Measurements from ENCODE around the gene UPK1A.
"Not testable (repeated sequence)": the region's sequence is repeated elsewhere in the genome, so short reads cannot be mapped to it uniquely, and the experiment has no call there.

Gene UPK1A

DNA sequence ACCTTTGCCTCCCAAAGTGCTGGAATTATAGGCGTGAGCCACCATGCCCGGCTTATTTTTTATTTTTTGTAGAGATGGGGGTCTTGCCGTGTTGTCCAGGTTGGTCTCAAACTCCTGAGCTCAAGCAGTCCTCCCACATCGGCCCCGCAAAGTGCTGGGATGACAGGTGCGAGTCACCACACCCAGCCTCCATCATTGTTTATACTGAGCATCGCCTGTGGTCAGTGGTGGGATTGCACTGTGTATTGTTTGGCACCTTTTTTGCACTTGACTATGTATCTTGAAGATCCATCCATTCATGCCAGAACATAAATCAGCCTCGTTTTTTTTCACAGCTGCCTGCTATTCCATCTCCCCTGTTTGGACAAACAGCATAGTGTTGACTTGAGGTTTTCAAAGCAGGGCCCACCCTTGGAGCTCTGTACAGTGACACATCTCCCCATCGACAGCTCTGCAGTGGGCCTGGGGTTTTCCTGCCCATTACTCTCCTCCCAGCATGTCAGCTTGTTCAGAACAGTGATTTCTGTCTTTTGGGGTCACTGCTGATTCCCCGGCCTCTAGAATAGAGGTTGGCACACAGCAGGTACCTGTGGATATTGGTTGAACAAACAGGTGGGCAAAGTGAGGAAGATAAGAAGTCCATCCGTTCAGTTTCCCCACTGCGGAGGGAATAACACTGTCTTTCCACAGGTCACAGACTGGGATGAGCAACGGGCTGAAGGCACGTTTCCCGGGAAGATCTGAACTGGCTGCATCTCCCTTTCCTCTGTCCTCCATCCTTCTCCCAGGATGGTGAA, 8.2 kb upstream of the UPK1A start:
- Mint-ChIP-seq H3K4me3 (no peak overlapping the region), H3K36me3 (peaks cover 100% of the 10 kb centered on the region), H3K27ac (no peak overlapping the region), H3K4me1 (peaks cover 9% of the 10 kb centered on the region), H3K9me3 (no peaks in the 10 kb centered on the region)
- ATAC-seq (peak; percentile 49), DNase-seq (ENCODE audit: low spot score in 2 of 2) (no peak)

DNA sequence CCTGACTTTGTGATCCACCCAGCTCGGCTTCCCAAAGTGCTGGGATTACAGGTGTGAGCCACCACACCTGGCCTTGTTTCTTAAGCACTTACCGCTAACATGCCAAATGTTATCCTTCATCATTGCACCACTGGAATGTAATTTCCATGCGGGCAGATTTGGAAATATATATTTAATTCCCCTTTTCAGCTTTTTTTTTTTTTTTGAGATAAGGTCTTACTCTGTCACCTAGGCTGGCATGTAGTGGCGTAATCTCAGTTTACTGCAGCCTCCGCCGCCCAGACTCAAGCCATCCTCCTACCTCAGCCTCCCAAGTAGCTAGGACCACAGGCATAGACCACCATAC, 4.3 kb upstream of the UPK1A start:
- peaks cover 79% of the 10 kb centered on the region for H3K36me3 Mint-ChIP-seq
- DNase-seq (ENCODE audit: low spot score in 2 of 2) (no peak), ATAC-seq (no peak)
- no peak overlapping the region for H3K4me3 Mint-ChIP-seq
- no peak overlapping the region for H3K27ac Mint-ChIP-seq
- no peaks in the 10 kb centered on the region for H3K9me3 Mint-ChIP-seq
- no peaks in the 10 kb centered on the region for H3K4me1 Mint-ChIP-seq

DNA sequence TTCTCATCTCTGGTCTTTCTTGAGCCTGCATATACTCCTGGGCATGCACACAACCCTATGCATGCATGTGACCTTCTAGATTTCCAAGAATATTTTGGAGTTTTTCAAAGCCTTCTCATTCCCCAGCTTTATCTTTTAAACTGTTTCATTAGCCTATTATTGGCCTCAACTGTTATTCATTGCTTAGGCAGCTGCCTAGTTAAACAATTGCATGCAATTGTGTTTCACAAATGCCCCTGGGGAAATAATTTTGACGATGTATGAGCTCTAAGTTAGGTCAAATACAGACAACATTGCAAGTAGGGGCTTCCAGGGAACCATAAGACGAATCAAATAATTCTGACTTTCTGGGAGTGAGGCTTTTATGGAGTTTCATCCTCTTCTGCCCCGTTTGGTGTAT, 2.3 kb upstream of the UPK1A start:
- Mint-ChIP-seq H3K9me3 (no peaks in the 10 kb centered on the region), H3K4me3 (no peak overlapping the region), H3K4me1 (no peaks in the 10 kb centered on the region), H3K36me3 (peaks cover 58% of the 10 kb centered on the region), H3K27ac (no peak overlapping the region)
- ATAC-seq (no peak), DNase-seq (ENCODE audit: low spot score in 2 of 2) (no peak)

DNA sequence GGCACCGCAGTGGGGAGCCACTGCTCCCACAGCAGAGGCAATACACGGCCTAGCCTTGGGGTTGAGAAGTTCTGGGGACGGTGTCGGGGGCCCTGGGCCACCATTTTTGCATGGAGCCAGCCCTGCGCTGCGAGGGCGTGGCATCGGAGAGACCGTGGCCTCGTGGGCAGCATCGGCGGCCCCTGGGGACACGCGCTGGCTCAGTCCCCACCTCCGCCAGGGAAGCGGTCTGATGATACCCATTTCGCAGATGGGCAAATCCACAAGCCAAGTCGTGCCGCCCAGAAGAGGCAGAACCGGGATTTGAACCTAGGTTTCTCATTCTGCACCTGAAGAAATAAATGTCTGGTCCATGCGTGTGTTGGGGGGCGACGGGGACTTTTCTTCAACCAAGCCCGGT, 1.2 kb upstream of the UPK1A start:
- DNase-seq (ENCODE audit: low spot score in 2 of 2) (no peak), ATAC-seq (no peak)
- H3K27ac Mint-ChIP-seq, result no peak overlapping the region

DNA sequence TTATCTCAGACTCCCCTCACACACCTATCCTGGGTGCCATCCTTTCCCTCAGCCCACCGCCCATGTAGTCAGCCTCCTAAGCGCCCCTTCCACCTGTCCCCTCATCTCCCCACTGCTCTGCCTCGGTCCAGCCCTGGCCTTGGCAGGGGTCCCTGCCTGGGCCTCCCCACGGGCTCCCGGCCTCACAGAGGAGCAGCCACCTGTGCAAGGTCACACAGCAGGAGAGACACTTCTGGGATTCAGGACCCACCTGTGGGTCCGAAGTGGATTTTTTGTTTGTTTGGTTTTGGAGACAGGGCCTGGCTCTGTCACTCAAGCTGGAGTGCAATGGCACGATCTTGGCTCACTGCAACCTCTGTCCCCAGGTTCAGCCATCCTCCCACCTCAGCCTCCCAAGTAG, 713 bp upstream of the UPK1A start:
- ATAC-seq, result no peak
- Mint-ChIP-seq H3K4me1 (peaks cover 6% of the 10 kb centered on the region), H3K27ac (no peak overlapping the region), H3K9me3 (no peaks in the 10 kb centered on the region), H3K4me3 (no peak overlapping the region), H3K36me3 (peaks cover 48% of the 10 kb centered on the region)
- no peak for DNase-seq (ENCODE audit: low spot score in 2 of 2)

More for the DNA sequence above, 1.2 kb upstream of the UPK1A start:
- Mint-ChIP-seq H3K4me1 (peaks cover 6% of the 10 kb centered on the region), H3K36me3 (peaks cover 51% of the 10 kb centered on the region), H3K9me3 (no peaks in the 10 kb centered on the region), H3K4me3 (no peak overlapping the region)

DNA sequence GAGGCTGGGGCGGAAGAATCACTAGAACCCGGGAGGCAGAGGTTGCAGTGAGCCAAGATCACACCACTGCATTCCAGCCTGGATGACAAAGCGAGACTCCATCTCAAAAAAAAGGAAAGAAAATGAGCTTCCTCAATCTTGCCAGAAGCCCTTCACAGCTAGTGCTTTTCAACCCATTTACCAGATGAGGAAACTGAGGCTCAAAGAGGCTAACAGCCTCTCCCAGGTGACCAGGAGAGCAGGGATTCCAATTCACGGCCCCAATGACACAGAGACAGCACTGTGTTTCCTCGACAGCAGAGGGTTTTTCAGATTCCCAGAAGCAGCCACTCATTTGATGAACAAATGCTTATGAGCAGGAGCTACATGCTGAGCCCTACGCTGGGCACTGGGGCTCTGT, 3.2 kb downstream of the UPK1A start:
- no peaks in the 10 kb centered on the region for H3K9me3 Mint-ChIP-seq
- peaks cover 16% of the 10 kb centered on the region for H3K4me1 Mint-ChIP-seq
- ATAC-seq (no peak), DNase-seq (ENCODE audit: low spot score in 2 of 2) (no peak)
- H3K27ac Mint-ChIP-seq, result no peak overlapping the region
- H3K4me3 Mint-ChIP-seq, result no peak overlapping the region
- H3K36me3 Mint-ChIP-seq, result peaks cover 12% of the 10 kb centered on the region

DNA sequence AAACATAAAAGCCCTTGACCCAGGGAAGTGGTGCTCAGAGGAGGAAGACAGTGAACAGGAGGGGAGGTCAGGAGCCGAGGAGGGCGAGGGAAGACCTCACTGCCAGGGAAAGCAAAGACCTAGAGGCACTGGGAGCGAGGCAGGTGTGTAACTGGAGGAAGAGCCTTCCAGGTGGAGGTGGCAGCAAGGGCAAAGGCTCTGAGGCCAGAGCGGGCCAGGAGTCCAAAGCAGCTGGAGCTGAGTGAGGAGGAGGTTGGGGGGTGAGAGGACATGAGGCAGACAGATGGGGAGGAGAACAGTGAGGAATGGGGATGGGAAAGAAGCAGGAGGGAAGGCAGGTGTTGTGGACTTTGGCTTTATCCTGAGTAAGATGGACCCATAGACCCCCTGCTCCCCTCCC, 3.7 kb downstream of the UPK1A start:
- Mint-ChIP-seq H3K9me3 (no peaks in the 10 kb centered on the region), H3K4me3 (no peak overlapping the region), H3K36me3 (peaks cover 12% of the 10 kb centered on the region), H3K4me1 (peaks cover 16% of the 10 kb centered on the region), H3K27ac (no peak overlapping the region)
- no peak for DNase-seq (ENCODE audit: low spot score in 2 of 2)
- ATAC-seq, result no peak

DNA sequence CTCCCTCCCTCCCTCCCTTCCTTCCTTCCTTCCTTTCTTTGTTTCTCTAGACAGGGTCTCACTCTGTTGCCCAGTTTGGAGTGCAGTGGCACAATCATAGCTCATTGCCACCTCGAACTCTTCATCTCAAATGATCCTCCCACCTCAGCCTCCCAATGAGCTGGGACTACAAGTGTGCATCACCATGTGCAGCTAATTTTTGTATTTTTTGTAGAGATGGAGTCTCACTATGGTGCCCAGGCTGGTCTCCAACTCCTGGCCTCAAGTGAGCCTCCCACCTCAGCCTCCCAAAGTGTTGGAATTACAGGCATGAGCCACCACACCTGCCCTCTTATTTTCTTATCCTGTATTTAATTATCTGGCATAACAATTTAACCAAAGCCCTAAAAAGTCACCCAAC, 4.4 kb downstream of the UPK1A start:
- DNase-seq (ENCODE audit: low spot score in 2 of 2), result no peak
- H3K9me3 Mint-ChIP-seq, result no peaks in the 10 kb centered on the region
- no peak overlapping the region for H3K27ac Mint-ChIP-seq
- H3K4me1 Mint-ChIP-seq, result peaks cover 16% of the 10 kb centered on the region
- peaks cover 7% of the 10 kb centered on the region for H3K36me3 Mint-ChIP-seq
- H3K4me3 Mint-ChIP-seq, result no peak overlapping the region
- ATAC-seq, result no peak

DNA sequence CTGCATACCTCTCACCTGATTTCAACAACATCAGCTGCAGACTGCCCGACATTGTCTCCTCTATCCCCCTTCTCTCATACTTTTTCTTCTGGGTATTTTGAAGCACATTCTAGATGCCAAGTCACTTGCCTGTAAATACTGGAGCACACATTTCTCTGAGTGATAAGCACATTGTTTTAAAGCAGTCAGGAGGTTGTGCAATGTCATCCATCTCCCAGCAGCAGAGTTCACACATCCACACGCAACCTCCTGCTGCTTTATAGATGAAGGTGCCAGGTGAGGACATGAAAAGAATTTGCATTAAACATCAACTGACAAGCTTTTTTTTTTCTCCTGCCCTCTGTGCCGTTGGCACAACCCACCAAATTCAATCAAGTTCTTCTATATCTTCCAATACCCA, 5.5 kb downstream of the UPK1A start:
- DNase-seq (ENCODE audit: low spot score in 2 of 2) (no peak), ATAC-seq (no peak)
- peaks cover 16% of the 10 kb centered on the region for H3K4me1 Mint-ChIP-seq
- H3K27ac Mint-ChIP-seq, result no peak overlapping the region
- no peak overlapping the region for H3K4me3 Mint-ChIP-seq
- no peaks in the 10 kb centered on the region for H3K9me3 Mint-ChIP-seq
- H3K36me3 Mint-ChIP-seq, result peaks cover 6% of the 10 kb centered on the region

DNA sequence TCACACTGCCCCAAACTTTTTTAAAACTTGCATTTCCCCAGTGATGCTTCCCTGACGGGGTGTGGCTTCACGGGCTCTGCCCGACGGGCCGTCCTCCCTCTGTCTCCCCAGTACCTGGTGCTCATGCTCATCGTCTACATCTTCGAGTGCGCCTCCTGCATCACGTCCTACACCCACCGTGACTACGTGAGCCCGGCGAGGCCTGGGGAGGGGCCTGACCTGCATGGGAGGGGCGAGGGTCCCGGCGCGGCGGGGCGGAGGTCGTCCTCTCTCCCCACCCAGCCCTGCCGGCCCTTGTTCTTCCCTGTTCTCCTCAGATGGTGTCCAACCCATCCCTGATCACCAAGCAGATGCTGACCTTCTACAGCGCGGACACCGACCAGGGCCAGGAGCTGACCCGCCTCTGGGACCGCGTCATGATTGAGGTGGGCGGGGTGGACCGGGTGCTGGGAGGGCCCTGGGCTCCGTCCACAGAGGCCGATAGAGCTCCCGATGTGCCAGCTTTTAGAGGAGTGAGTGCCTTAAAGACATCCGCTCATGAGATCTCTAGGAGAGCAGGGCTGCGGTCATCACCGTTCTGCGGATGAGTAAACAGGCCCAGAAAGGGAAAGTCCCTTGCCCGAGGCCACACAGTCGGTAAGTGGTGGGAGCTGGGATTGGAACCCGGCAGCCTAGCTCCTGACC, 6.9 kb downstream of the UPK1A start:
- Mint-ChIP-seq H3K4me3 (peak overlapping the region; percentile 83), H3K9me3 (no peaks in the 10 kb centered on the region), H3K27ac (peak overlapping the region; percentile 79), H3K4me1 (peaks cover 16% of the 10 kb centered on the region), H3K36me3 (peaks cover 6% of the 10 kb centered on the region)
- DNase-seq (ENCODE audit: low spot score in 2 of 2) (peak; percentile 43 to 75), ATAC-seq (peak; percentile 93)

DNA sequence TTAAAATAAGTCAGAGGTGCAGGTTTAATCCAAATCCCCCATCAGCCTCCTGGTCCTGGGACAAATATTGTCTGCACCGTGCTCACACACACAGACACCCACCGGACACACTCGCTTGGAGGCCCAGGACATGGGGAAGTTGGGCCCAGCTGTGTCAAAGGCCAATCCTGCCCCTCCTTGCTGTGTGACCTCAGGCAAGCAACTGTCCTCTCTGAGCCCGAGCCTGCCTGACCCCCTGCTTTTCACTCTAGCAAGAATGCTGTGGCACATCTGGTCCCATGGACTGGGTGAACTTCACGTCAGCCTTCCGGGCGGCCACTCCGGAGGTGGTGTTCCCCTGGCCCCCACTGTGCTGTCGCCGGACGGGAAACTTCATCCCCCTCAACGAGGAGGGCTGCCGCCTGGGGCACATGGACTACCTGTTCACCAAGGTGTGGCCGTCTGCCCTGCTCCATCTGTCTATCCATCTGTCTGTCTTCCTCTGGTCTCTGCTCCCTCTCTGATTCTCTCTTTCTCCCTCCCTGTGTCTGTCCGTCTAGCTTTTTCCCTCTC, 9.3 kb downstream of the UPK1A start:
- Mint-ChIP-seq H3K36me3 (no peaks in the 10 kb centered on the region), H3K4me1 (peaks cover 10% of the 10 kb centered on the region), H3K27ac (peak overlapping the region; percentile 68), H3K4me3 (no peak overlapping the region), H3K9me3 (no peaks in the 10 kb centered on the region)
- ATAC-seq (no peak), DNase-seq (ENCODE audit: low spot score in 2 of 2) (no peak)

DNA sequence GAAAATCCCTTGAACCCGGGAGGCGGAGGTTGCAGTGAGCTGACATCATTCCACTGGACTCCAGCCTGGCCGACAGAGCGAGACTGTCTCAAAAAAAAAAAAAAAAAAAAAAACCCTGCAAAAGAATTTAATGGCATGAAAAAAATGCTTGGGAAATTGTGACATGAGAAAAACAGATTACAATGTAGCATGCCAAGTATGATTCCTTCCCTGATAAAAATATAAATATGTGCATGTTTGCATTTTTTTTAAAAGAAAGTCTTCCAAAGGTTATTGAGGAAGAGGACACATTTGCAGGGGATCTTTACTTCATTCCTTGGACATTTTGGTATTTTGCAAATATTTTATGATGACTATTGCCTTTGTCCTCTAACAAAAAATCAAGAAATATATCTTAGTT, 23.5 kb downstream of the UPK1A start:
- Mint-ChIP-seq H3K36me3 (no peaks in the 10 kb centered on the region), H3K4me1 (peaks cover 9% of the 10 kb centered on the region), H3K9me3 (no peaks in the 10 kb centered on the region), H3K4me3 (no peak overlapping the region), H3K27ac (no peak overlapping the region)
- no peak for ATAC-seq
- no peak for DNase-seq (ENCODE audit: low spot score in 2 of 2)

DNA sequence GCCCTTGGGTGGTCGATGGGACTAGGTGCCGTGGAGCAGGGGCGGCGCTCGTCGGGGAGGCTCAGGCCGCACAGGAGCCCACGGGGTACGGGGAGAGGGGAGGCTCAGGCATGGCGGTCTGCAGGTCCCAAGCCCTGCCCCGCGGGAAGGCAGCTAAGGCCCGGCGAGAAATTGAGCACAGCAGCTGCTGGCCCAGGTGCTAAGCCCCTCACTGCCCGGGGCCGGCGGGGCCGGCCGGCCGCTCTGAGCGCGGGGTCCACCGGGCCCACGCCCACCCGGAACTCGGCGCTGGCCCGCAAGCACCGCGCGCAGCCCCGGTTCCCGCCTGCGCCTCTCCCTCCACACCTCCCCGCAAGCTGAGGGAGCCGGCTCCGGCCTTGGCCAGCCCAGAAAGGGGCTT, 24.8 kb downstream of the UPK1A start:
- not testable (repeated sequence) for H3K4me3 Mint-ChIP-seq

DNA sequence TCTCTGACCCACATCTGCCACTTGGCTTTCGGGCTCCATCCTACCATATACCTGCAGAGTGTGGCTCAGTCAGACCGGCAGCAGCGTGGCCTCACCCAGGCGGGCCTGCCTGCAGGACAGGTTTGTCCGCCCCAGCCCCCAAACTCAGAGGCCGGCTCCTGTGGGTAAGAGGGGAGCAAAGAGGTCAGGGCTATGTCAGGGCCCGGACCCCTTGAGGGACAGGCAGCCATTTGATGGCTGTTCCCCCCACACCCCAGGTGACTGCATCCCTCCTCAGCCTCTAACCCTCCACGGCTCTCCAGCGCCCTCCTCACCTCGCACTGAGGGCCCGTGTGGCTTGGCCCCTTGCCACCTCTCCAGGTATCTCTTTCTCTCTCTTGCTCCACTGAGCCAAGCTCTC, 25.7 kb downstream of the UPK1A start:
- Mint-ChIP-seq H3K4me3 (no peak overlapping the region), H3K36me3 (no peaks in the 10 kb centered on the region), H3K9me3 (no peaks in the 10 kb centered on the region), H3K4me1 (peaks cover 9% of the 10 kb centered on the region), H3K27ac (no peak overlapping the region)
- no peak for ATAC-seq
- no peak for DNase-seq (ENCODE audit: low spot score in 2 of 2)

More for the DNA sequence above, 24.8 kb downstream of the UPK1A start:
- DNase-seq (ENCODE audit: low spot score in 2 of 2); H3K4me1 Mint-ChIP-seq; ATAC-seq; H3K36me3 Mint-ChIP-seq; H3K9me3 Mint-ChIP-seq; H3K27ac Mint-ChIP-seq: not testable (repeated sequence)

DNA sequence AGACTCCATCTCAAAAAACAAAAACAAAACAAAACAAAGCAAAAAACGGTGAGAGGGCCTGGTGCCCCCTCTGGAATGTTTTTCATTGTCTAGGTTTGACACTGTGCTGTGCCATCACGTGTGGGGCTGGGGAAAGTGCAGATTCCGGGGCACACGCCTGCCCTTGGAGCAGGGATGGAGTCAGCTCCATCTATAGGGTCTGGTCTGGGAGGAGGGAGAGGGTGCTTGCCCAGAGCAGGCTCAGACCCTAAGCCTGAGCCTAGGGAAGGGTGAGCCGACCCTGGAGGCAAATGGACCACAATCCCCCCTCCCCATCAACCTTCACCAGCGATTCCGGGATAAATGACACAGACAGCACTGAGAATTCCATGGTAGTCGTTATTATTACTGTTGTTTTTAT, 27.1 kb downstream of the UPK1A start:
- Mint-ChIP-seq H3K27ac (peak overlapping the region; percentile 71), H3K4me3 (no peak overlapping the region), H3K36me3 (no peaks in the 10 kb centered on the region), H3K4me1 (peaks cover 9% of the 10 kb centered on the region), H3K9me3 (no peaks in the 10 kb centered on the region)
- DNase-seq (ENCODE audit: low spot score in 2 of 2), result no peak
- ATAC-seq, result peak; percentile 3

Measured in stimulated activated effector memory CD8-positive, alpha-beta T cell treated with anti-CD3 and anti-CD28 coated beads, Interleukin-12 subunit alpha, Interleukin-12 subunit beta, amount 100 ng/mL, for 72 hours (primary cell).